ENCODE data around the gene TDRD12. TPM values are rescaled to one million over a fixed set of nuclear protein-coding genes. Genes with fewer than 3 reads are reported as not detected.

Gene TDRD12
- total RNA-seq, 4 donors from 2014 or later: under 0.01 to 0.30 (median 0.21) TPM; not detected in 1

GRCh38 chr19:32823747-32824102 is 104.2 kb downstream of the TDRD12 start:
- Histone ChIP-seq H3K9me3 (peaks cover 0 to 5% (median 0%) of the 10 kb centered on the region in 4 donors), H3K4me3 (no peak overlapping the region), H3K36me3 (peaks cover 0 to 12% (median 0%) of the 10 kb centered on the region in 3 donors), H3K27me3 (no peaks in the 10 kb centered on the region), H3K27ac (no peak overlapping the region), H3K4me1 (no peaks in the 10 kb centered on the region)
- DNase-seq (ENCODE audit: low spot score in 2 of 2): no peak
- TF ChIP-seq POLR2A (IDR thresholded peaks at IDR 0.05): no peak
- TF ChIP-seq CTCF (IDR thresholded peaks at IDR 0.05): no peak
- TF ChIP-seq EP300 (IDR thresholded peaks at IDR 0.05): no peak
- WGBS, 2 donors: 90 to 92% methylated on average over 3 to 7 of the region's 7 CpGs

GRCh38 chr19:32824191-32824751 is 104.7 kb downstream of the TDRD12 start:
- Histone ChIP-seq H3K36me3 (peaks cover 0 to 17% (median 0%) of the 10 kb centered on the region in 3 donors), H3K4me3 (no peak overlapping the region), H3K9me3 (peaks cover 0 to 5% (median 0%) of the 10 kb centered on the region in 4 donors), H3K4me1 (no peaks in the 10 kb centered on the region), H3K27ac (no peak overlapping the region), H3K27me3 (no peaks in the 10 kb centered on the region)
- TF ChIP-seq POLR2A (IDR thresholded peaks at IDR 0.05): no peak
- no peak for TF ChIP-seq EP300 (IDR thresholded peaks at IDR 0.05)
- no peak for TF ChIP-seq CTCF (IDR thresholded peaks at IDR 0.05)
- DNase-seq (ENCODE audit: low spot score in 2 of 2): no peak
- 36 to 43% methylated on average over 10 to 20 of the region's 20 CpGs for WGBS, 2 donors

- TF ChIP-seq POLR2A (IDR thresholded peaks at IDR 0.05): no peak
- TF ChIP-seq CTCF (IDR thresholded peaks at IDR 0.05): no peak
- no peak for TF ChIP-seq EP300 (IDR thresholded peaks at IDR 0.05)
- DNase-seq (ENCODE audit: low spot score in 2 of 2): no peak
- Histone ChIP-seq H3K4me3 (no peak overlapping the region), H3K27ac (no peak overlapping the region), H3K36me3 (peaks cover 0 to 25% (median 0%) of the 10 kb centered on the region in 3 donors), H3K4me1 (no peaks in the 10 kb centered on the region), H3K27me3 (no peaks in the 10 kb centered on the region), H3K9me3 (peaks cover 0 to 5% (median 0%) of the 10 kb centered on the region in 4 donors)
- 44 to 53% methylated on average over 21 of the region's 21 CpGs for WGBS, 2 donors
Measured at GRCh38 chr19:32824916-32825608, 105.5 kb downstream of the TDRD12 start.

GRCh38 chr19:32828139-32828538 is 108.6 kb downstream of the TDRD12 start:
- DNase-seq (ENCODE audit: low spot score in 2 of 2): no peak
- Histone ChIP-seq H3K4me1 (no peaks in the 10 kb centered on the region), H3K36me3 (peaks cover 0 to 51% (median 0%) of the 10 kb centered on the region in 3 donors), H3K27ac (no peak overlapping the region), H3K4me3 (no peak overlapping the region), H3K27me3 (no peaks in the 10 kb centered on the region), H3K9me3 (peaks cover 0 to 9% (median 0%) of the 10 kb centered on the region in 4 donors)
- WGBS, 2 donors: 82 to 86% methylated on average over 4 of the region's 4 CpGs
- no peak for TF ChIP-seq POLR2A (IDR thresholded peaks at IDR 0.05)
- no peak for TF ChIP-seq EP300 (IDR thresholded peaks at IDR 0.05)
- TF ChIP-seq CTCF (IDR thresholded peaks at IDR 0.05): no peak

GRCh38 chr19:32828643-32829344 is 109.2 kb downstream of the TDRD12 start:
- H3K27ac ChIP-seq: no peak overlapping the region
- TF ChIP-seq EP300 (IDR thresholded peaks at IDR 0.05) (no peak), CTCF (IDR thresholded peaks at IDR 0.05) (no peak), POLR2A (IDR thresholded peaks at IDR 0.05) (no peak)
- H3K36me3 ChIP-seq: peaks cover 0 to 51% (median 0%) of the 10 kb centered on the region in 3 donors
- H3K27me3 ChIP-seq: no peaks in the 10 kb centered on the region
- no peak overlapping the region for H3K4me3 ChIP-seq
- peaks cover 0 to 6% (median 0%) of the 10 kb centered on the region in 4 donors for H3K9me3 ChIP-seq
- no peak for DNase-seq (ENCODE audit: low spot score in 2 of 2)
- 85 to 91% methylated on average over 15 of the region's 15 CpGs for WGBS, 2 donors
- H3K4me1 ChIP-seq: no peaks in the 10 kb centered on the region

All from tibial nerve (tissue), 4 donors.